ENCODE measurements around the gene MSL1.
"Not testable (repeated sequence)": the region's sequence is repeated elsewhere in the genome, so short reads cannot be mapped to it uniquely, and the experiment has no call there.

The MSL1 gene

GRCh38 chr17:40129498-40129897 lies 7.7 kb downstream of the MSL1 start:
- TF ChIP-seq CTCF (IDR thresholded peaks at IDR 0.05; ENCODE audit: extremely low read depth, missing control alignments): no peak
- DNase-seq (ENCODE audit: low spot score): no peak

- no peak for DNase-seq (ENCODE audit: low spot score)
- TF ChIP-seq CTCF (IDR thresholded peaks at IDR 0.05; ENCODE audit: extremely low read depth, missing control alignments): no peak
These were observed 8.7 kb downstream of the MSL1 start for GRCh38 chr17:40130352-40131042.

GRCh38 chr17:40134184-40134583 lies 12.4 kb downstream of the MSL1 start:
- DNase-seq (ENCODE audit: low spot score): no peak
- no peak for TF ChIP-seq CTCF (IDR thresholded peaks at IDR 0.05; ENCODE audit: extremely low read depth, missing control alignments)

- DNase-seq (ENCODE audit: low spot score): no peak
- no peak for TF ChIP-seq CTCF (IDR thresholded peaks at IDR 0.05; ENCODE audit: extremely low read depth, missing control alignments)
These were observed 14.0 kb downstream of the MSL1 start for GRCh38 chr17:40135817-40136216.

- no peak for TF ChIP-seq CTCF (IDR thresholded peaks at IDR 0.05; ENCODE audit: extremely low read depth, missing control alignments)
- DNase-seq (ENCODE audit: low spot score): no peak
These were observed 17.8 kb downstream of the MSL1 start for GRCh38 chr17:40139566-40140058.

- not testable (repeated sequence) for DNase-seq (ENCODE audit: low spot score)
These were observed 21.4 kb downstream of the MSL1 start for GRCh38 chr17:40143166-40143565.

- no peak for DNase-seq (ENCODE audit: low spot score)
- TF ChIP-seq CTCF (IDR thresholded peaks at IDR 0.05; ENCODE audit: extremely low read depth, missing control alignments): no peak
These were observed 23.7 kb downstream of the MSL1 start for GRCh38 chr17:40145476-40145875.

GRCh38 chr17:40148527-40148926 lies 26.8 kb downstream of the MSL1 start:
- no peak for DNase-seq (ENCODE audit: low spot score)
- TF ChIP-seq CTCF (IDR thresholded peaks at IDR 0.05; ENCODE audit: extremely low read depth, missing control alignments): no peak
